T-helper 9 cell (primary cell): ENCODE measurements around the gene HPN.
A peak's percentile ranks its signal among the peaks of the same experiment; 100 is the strongest.
"Not testable (repeated sequence)": the region's sequence is repeated elsewhere in the genome, so short reads cannot be mapped to it uniquely, and the experiment has no call there.

ENCODE experiments used
- DNase-seq: peaks from one replicate; pipeline ENCODE4 v3.0.0-alpha.2; 2020

The HPN gene

DNA sequence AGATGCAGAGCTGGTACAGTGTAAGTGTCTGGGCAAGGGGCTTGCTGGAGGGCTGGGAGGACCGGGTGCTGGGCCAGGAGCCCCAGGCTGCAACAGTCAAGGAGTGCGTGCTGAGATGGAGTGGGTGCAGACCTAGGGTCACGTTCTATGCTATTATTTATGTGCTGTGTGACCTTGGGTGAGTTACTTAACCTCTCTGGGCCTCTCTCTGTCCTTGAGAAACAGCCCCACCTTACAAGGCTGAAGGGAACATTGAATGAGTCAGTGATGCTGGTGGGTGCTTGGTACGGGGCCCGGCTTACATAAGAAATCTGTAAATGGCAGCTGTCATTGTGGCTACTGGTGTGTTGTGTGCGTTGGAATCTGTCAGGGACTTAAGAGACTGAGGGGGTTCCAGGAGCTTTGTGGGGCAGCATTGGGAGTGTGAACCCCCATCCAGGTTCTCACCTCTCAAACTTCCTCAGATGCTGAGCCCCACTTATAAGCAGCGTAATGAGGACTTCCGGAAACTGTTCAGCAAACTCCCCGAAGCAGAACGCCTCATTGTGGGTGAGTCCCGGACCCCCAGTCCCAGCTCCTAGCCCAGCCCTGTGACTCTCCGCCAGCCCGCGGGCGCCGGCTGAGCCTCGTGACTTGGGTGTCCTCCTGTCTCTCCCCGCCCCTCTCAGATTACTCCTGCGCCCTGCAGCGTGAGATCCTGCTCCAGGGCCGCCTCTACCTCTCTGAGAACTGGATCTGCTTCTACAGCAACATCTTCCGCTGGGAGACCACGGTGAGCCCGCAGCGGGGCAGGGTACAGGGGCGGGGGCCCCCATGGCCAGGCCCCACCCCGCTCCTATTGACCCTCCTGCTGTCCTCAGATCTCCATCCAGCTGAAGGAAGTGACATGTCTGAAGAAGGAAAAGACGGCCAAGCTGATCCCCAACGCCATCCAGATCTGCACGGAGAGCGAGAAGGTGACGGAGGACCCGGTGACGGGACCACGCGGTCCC lies 31.8 kb upstream of the HPN start:
- DNase-seq = no peak

GRCh38 chr19:35011091-35011689 lies 30.3 kb upstream of the HPN start:
- DNase-seq = no peak

DNA sequence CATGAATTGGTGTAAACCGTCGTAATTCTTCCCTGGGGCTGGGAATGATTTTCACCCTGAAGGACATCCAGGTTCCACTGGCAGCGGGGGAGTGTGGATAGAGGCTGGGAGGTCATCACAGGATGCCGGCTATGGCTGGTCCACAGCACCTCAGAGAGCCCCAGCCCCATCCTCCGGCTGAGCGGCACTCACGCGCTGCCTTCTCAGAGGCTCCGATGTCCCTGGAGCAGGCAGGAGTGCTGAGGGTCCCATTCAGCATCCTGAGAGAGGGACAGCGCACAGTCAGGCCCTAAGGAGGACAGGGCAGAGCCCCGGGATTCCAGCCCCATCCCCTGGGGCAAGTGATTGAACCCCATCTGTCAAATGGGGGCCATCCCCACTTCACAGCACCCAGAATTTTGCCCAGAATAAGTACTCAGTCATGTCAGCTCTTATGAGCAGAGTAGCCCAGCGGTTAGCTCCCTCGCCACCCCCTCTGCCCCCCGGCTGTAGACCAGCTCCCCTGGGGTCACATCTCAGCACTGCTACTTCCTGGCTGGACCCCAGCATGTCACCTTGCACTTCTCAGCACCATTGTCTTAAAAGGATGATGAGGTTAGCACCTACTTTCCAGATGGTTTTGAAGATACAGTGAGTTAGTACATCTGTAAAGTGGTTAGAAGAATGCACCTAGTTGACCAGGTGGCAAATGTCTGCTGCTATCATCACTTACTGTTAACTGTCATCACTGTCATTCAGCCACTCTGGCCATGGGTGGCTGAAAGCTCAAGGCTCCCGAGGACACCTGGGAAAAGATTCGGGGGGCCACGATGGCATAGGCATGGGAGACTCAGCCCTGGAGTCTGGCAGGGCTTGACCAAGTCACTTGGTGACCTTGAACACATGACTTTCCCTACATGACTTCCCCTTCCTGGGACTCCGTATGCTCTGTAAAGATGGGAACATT lies 29.5 kb upstream of the HPN start:
- DNase-seq = no peak

GRCh38 chr19:35013041-35013819 lies 28.3 kb upstream of the HPN start:
- peak; percentile 83 for DNase-seq

- peak; percentile 64 for DNase-seq
Measured at GRCh38 chr19:35013820-35014754, 27.4 kb upstream of the HPN start.

DNA sequence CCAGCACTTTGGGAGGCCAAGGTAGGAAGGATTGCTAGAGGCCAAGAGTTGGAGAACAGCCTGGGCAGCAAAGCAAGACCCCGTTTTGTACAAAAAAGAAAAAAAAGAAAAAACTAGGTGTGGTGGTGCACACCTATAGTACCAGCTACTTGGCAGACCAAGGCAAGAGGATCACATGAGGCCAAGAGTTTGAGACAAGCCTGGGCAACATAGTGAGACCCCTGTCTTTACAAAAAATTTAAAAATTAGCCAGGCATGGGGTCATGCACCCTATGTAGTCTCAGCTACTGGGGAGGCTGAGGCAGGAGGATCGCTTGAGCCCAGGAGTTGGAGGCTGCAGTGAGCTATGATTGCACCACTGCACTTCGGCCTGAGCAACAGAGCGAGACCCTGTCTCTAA lies 26.7 kb upstream of the HPN start:
- DNase-seq = not testable (repeated sequence)

DNA sequence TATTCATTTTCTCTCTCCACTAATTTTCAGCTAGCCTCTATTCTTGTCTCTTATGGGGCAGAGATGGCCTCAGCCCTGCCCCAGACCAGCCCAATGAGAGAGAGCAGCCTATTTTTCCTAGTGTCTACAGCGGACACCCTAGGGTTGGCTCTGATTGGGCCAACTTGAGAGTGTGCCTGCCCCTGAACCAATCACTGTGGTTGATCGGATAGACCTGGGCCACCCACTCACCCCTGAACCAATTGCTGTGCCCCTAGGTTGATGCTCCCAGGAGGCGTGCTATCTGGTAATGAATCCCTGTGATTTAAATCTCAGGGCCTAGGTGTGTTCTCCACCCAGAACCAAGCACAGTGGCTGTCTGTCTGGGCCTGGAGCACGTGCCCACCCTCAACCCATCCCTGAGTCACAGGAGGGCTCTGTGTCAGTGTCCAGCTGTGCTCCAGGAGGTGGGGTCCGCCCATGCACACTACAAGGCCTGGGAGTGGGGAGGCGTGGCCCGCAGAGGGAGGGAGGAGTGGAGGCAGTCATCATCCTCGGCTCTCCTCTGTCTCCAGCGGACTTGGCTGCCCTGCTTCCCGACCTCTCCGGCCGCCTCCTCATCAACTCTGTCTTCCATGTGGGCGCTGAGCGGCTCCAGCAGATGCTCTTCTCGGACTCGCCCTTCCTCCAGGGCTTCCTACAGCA lies 26.1 kb upstream of the HPN start:
- no peak for DNase-seq

DNA sequence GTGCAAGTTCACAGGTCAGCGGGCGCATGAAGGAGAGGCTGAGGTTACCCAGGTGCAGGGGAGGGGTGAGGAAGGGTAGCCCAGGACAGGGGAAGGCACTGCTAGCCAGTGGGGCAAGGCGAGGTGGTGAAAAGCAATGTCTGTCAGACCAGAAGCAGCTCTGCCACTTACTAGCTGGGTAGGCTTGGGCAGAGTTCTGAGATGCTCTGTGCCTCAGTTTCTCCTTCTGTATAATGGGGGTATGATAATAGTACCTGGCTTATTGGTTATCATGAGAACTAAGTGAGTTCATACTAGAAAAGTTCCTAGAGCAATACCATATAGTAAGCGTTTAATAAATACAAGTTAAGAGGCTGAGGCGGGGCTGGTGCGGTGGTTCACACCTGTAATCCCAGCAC lies 25.6 kb upstream of the HPN start:
- no peak for DNase-seq

DNA sequence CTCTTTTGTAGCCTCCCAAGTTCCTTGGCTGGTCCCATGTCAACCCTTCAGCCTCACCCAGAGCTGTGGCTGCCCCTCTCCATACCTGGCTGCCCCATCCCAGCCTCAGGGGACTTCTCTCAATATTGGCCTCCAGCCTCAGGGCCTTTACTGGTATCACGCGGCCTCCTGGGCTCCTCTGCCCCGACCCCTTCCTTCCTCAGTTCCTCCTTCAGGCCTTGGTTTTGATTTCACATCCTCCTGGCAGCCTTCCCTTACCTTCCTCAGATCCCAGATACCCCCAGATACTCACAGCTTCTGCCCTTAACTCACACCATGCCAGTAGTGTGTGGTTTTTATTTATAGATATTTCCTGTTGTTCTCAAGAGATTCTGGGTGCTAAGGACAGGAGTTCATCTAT lies 24.0 kb upstream of the HPN start:
- no peak for DNase-seq

- no peak for DNase-seq
Measured at GRCh38 chr19:35018379-35018778, 23.1 kb upstream of the HPN start.

DNA sequence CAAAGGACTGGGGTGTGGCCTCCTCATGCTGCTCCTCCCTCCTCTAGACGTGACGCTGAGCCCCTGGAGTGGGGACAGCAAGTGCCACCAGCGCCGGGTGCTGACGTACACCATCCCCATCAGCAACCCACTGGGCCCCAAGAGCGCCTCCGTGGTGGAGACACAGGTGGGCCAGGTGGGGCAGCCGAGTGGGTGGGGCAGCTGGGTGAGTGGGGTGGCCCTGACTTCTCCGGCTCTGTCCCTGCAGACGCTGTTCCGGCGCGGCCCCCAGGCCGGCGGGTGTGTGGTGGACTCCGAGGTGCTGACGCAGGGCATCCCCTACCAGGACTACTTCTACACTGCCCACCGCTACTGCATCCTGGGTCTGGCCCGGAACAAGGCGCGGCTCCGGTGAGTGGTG lies 22.4 kb upstream of the HPN start:
- no peak for DNase-seq

- no peak for DNase-seq
Measured at GRCh38 chr19:35021016-35021415, 20.5 kb upstream of the HPN start.

DNA sequence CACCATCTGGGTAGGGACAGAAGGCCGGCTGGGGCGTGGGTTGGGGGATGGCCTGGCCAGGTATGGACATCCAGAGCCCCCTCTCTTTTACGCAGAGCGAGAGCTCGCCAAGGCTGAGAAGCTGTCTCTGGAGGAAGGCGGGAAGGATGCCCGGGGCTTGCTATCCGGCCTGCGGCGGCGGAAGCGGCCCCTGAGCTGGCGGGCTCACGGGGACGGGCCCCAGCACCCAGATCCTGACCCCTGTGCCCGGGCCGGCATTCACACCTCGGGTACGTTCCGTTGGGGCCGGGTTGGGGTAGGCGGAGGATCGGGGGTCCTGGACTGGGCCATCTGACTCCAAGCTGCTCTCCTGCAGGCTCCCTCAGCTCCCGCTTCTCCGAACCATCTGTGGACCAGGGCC lies 19.9 kb upstream of the HPN start:
- no peak for DNase-seq

DNA sequence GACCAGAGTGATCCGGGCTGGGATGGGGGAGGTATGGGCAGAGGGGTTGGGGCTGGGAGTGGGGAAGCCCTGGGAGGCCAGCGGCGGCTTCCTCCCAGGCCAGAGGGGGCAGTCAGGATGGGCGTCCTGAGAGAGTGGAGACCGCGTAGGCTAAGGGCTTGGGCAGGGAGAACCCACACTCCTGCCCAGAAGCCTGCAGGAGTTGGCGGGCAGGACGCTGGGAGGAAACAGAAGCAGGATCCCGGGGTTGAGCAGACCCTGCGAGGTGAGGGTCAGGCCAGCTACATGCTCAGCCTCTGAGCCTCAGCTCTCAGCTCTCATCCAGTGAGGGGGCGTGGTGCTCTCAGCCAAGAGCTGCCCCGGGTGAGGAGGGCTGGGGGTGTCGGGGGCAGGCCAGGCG lies 19.1 kb upstream of the HPN start:
- no peak for DNase-seq

GRCh38 chr19:35023428-35023827 lies 18.1 kb upstream of the HPN start:
- no peak for DNase-seq

GRCh38 chr19:35024095-35024494 lies 17.4 kb upstream of the HPN start:
- DNase-seq = no peak

DNA sequence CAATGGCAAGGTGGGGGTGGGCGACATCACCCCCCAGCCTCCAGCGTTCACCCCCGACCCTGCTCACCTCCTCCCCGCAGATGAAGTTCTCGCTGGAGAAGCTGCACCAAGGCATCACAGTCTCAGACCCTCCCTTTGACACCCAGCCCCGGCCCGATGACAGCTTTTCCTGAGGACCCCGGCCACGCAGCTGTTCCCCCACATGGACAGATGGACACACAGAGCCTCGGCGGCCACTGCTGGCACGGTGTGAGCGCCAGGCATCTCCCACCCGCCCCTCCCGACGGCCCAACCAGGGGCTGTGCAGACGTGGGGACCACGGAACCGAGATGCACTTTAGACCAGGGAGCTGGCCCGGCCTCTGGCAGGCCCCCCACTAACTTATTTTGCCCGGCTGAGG lies 15.6 kb upstream of the HPN start:
- DNase-seq = no peak

GRCh38 chr19:35026418-35026817 lies 15.1 kb upstream of the HPN start:
- no peak for DNase-seq

- DNase-seq = no peak
Measured at GRCh38 chr19:35027009-35027408, 14.5 kb upstream of the HPN start.

GRCh38 chr19:35027851-35028599 lies 13.5 kb upstream of the HPN start:
- no peak for DNase-seq
